Vagina (tissue), 2 donors: ENCODE results near the gene ENKD1. TPM values are rescaled to one million over a fixed set of nuclear protein-coding genes. Genes with fewer than 3 reads are reported as not detected.

Experiments used
- DNase-seq, 2 donors: peaks; one replicate each; pipeline ENCODE4 v3.0.0-alpha.2; 2017; ENCODE audit errors: extremely low spot score in 2 of 2
- H3K27ac ChIP-seq: fragments of 200-600 bp; sonication (generic); one replicate; pipeline ENCODE4 v1.5.1; 2019
- H3K27me3 ChIP-seq: fragments of 200-600 bp; sonication (generic); one replicate; pipeline ENCODE4 v1.5.1; 2019
- H3K36me3 ChIP-seq, 2 donors: fragments of 200-600 bp; sonication (generic); one replicate each; pipeline ENCODE4 v1.5.1; 2017 to 2019
- H3K4me1 ChIP-seq: fragments of 200-600 bp; sonication (generic); one replicate; pipeline ENCODE4 v1.5.1; 2019
- H3K4me3 ChIP-seq, 2 donors: fragments of 200-600 bp; sonication (generic); 1 replicate in 1 of 2; 2 replicates in 1 of 2; pipeline ENCODE4 v1.5.1; 2016 to 2019
- H3K9me3 ChIP-seq: fragments of 200-600 bp; sonication (generic); one replicate; pipeline ENCODE4 v1.5.1; 2019
- CTCF ChIP-seq, 3 experiments: fragments of 450-650 bp in 2 of 3; fragments of 200-600 bp in 1 of 3; sonication (generic) in 1 of 3; IDR thresholded peaks; one replicate each; pipeline ENCODE4 v1.5.1; 2017 to 2019; ENCODE audit warnings: antibody characterized with exemption in 3 of 3, mild to moderate bottlenecking in 2 of 3, moderate library complexity in 2 of 3
- POLR2A ChIP-seq, 2 donors: fragments of 450-650 bp; IDR thresholded peaks; one replicate each; pipeline ENCODE4 v1.6.1; 2017; ENCODE audit warnings: antibody characterized with exemption in 2 of 2, mild to moderate bottlenecking in 2 of 2, moderate library complexity in 2 of 2
- POLR2AphosphoS5 ChIP-seq, 2 donors: sonication (generic); formaldehyde crosslinking; IDR thresholded peaks; one replicate each; pipeline ENCODE4 v1.9.0; 2017; ENCODE audit warnings: antibody characterized with exemption in 2 of 2, mild to moderate bottlenecking in 2 of 2, low read depth in 1 of 2; ENCODE audit not compliant: insufficient read depth in 1 of 2
- intact Hi-C: fragments of 100-400 bp; cut with DNase I; formaldehyde crosslinking; loops from one replicate; pipeline ENCODE4 v1.15.1; 2023
- total RNA-seq: library from RNA; depleted of rRNA; stranded (reverse); fragments of >200 nt; gene quantifications from one replicate; pipeline ENCODE4 v1.2.3, GENCODE V29; 2016

ENKD1 gene
- total RNA-seq, 1 donor from 2014 or later = 14.7 TPM

GRCh38 chr16:67662653-67663010 is 3.9 kb downstream of the ENKD1 start:
- TF ChIP-seq POLR2A (IDR thresholded peaks at IDR 0.05) (no peak), CTCF (IDR thresholded peaks at IDR 0.05) (no peak), POLR2AphosphoS5 (IDR thresholded peaks at IDR 0.05; ENCODE audit: insufficient read depth in 1 of 2, low read depth in 1 of 2) (no peak)
- H3K4me1 ChIP-seq = peaks cover 55% of the 10 kb centered on the region
- no peak overlapping the region for H3K27ac ChIP-seq
- no peak for DNase-seq
- no peak overlapping the region for H3K4me3 ChIP-seq
- H3K9me3 ChIP-seq = no peaks in the 10 kb centered on the region
- H3K36me3 ChIP-seq = peaks cover 0 to under 1% of the 10 kb centered on the region in 2 donors
- intact Hi-C loops = no loop called here
- no peaks in the 10 kb centered on the region for H3K27me3 ChIP-seq

GRCh38 chr16:67661886-67662652 is 4.5 kb downstream of the ENKD1 start:
- TF ChIP-seq POLR2A (IDR thresholded peaks at IDR 0.05) (no peak), CTCF (IDR thresholded peaks at IDR 0.05) (no peak), POLR2AphosphoS5 (IDR thresholded peaks at IDR 0.05; ENCODE audit: insufficient read depth in 1 of 2, low read depth in 1 of 2) (no peak)
- Histone ChIP-seq H3K9me3 (no peaks in the 10 kb centered on the region), H3K4me1 (peaks cover 49% of the 10 kb centered on the region), H3K27ac (no peak overlapping the region), H3K27me3 (no peaks in the 10 kb centered on the region), H3K4me3 (peak overlapping the region in 1 of 2 donors; percentile 84), H3K36me3 (peaks cover 0 to 6% of the 10 kb centered on the region in 2 donors)
- intact Hi-C loops = no loop called here
- no peak for DNase-seq

GRCh38 chr16:67661101-67661761 is 5.3 kb downstream of the ENKD1 start:
- H3K36me3 ChIP-seq = peaks cover 0 to 10% of the 10 kb centered on the region in 2 donors
- DNase-seq = no peak
- no peaks in the 10 kb centered on the region for H3K27me3 ChIP-seq
- H3K27ac ChIP-seq = peak overlapping the region; percentile 72
- H3K4me3 ChIP-seq = peak overlapping the region; percentile 84 to 99
- peaks cover 43% of the 10 kb centered on the region for H3K4me1 ChIP-seq
- no peak for TF ChIP-seq CTCF (IDR thresholded peaks at IDR 0.05)
- intact Hi-C loops = no loop called here
- no peaks in the 10 kb centered on the region for H3K9me3 ChIP-seq

GRCh38 chr16:67660564-67661028 is 6.0 kb downstream of the ENKD1 start, which contains the start of gene PARD6A:
TSS of gene PARD6A (plus strand) at chr16:67660960. CDS start at chr16:67661039, 79 bp downstream.
- Histone ChIP-seq H3K9me3 (no peaks in the 10 kb centered on the region), H3K36me3 (peaks cover 0 to 10% of the 10 kb centered on the region in 2 donors), H3K27ac (peak within 1 kb of the TSS; percentile 90), H3K4me3 (peak within 1 kb of the TSS; percentile 84 to 99), H3K27me3 (no peaks in the 10 kb centered on the region), H3K4me1 (peaks cover 36% of the 10 kb centered on the region)
- peak in 1 of 2 donors; percentile 95 for DNase-seq
- intact Hi-C loops = no loop called here
- TF ChIP-seq POLR2A (IDR thresholded peaks at IDR 0.05) (no peak), POLR2AphosphoS5 (IDR thresholded peaks at IDR 0.05; ENCODE audit: insufficient read depth in 1 of 2, low read depth in 1 of 2) (peak in 1 of 2 donors; percentile 95), CTCF (IDR thresholded peaks at IDR 0.05) (no peak)
